Measurements from ENCODE around the gene ANKRD13A.
"Not testable (repeated sequence)": the region's sequence is repeated elsewhere in the genome, so short reads cannot be mapped to it uniquely, and the experiment has no call there.

Gene ANKRD13A

DNA sequence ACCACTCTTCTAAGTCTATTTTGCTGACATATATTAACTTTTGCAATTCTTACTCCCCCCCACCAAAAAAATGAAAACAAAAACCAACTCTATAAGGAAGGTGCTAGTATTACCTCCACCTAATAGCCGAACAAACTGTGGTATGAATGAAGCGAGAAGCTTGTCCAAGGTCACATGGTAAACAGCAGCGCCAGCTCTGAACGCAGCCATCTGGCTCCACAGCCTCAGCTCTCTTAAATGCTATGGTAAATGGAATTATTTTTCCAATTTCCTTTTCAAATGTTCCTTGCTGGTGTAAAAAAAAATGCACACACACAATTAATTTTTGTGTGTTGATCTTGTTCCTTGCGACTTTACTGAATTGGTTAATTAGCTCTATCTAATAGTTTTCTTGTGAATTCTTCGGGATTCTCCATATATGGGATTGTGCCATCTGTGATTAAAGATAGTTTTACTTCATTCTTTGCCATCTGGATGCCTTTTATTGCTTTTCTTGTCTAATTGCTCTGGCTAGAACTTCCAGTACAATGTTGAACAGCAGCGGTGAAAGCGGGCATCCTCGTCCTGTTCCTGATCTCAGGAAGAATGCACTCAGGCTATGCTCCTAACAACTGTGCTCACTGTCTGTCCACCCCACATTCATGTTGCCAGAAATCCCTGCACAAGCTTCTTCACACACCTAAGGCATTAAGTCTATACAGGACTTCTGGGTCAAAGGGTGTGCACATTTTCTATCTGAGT, 59.8 kb downstream of the ANKRD13A start:
- DNase-seq (ENCODE audit: low spot score): no peak
- TF ChIP-seq, protein P1, sequence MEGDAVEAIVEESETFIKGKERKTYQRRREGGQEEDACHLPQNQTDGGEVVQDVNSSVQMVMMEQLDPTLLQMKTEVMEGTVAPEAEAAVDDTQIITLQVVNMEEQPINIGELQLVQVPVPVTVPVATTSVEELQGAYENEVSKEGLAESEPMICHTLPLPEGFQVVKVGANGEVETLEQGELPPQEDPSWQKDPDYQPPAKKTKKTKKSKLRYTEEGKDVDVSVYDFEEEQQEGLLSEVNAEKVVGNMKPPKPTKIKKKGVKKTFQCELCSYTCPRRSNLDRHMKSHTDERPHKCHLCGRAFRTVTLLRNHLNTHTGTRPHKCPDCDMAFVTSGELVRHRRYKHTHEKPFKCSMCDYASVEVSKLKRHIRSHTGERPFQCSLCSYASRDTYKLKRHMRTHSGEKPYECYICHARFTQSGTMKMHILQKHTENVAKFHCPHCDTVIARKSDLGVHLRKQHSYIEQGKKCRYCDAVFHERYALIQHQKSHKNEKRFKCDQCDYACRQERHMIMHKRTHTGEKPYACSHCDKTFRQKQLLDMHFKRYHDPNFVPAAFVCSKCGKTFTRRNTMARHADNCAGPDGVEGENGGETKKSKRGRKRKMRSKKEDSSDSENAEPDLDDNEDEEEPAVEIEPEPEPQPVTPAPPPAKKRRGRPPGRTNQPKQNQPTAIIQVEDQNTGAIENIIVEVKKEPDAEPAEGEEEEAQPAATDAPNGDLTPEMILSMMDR (IDR thresholded peaks at IDR 0.05; ENCODE audit: extremely low read depth, missing control alignments): no peak

- DNase-seq (ENCODE audit: low spot score): no peak
- TF ChIP-seq, protein P1 (IDR thresholded peaks at IDR 0.05; ENCODE audit: extremely low read depth, missing control alignments): no peak
These were observed 60.4 kb downstream of the ANKRD13A start for GRCh38 chr12:110059651-110060000.

GRCh38 chr12:110062241-110062640, 63.0 kb downstream of the ANKRD13A start:
- no peak for DNase-seq (ENCODE audit: low spot score)
- TF ChIP-seq, protein P1 (IDR thresholded peaks at IDR 0.05; ENCODE audit: extremely low read depth, missing control alignments): no peak

GRCh38 chr12:110065540-110065939, 66.3 kb downstream of the ANKRD13A start:
- TF ChIP-seq, protein P1 (IDR thresholded peaks at IDR 0.05; ENCODE audit: extremely low read depth, missing control alignments): no peak

GRCh38 chr12:110067531-110067930, 68.3 kb downstream of the ANKRD13A start:
- DNase-seq (ENCODE audit: low spot score): no peak

More at GRCh38 chr12:110065540-110065939, 66.3 kb downstream of the ANKRD13A start:
- DNase-seq (ENCODE audit: low spot score): no peak

DNA sequence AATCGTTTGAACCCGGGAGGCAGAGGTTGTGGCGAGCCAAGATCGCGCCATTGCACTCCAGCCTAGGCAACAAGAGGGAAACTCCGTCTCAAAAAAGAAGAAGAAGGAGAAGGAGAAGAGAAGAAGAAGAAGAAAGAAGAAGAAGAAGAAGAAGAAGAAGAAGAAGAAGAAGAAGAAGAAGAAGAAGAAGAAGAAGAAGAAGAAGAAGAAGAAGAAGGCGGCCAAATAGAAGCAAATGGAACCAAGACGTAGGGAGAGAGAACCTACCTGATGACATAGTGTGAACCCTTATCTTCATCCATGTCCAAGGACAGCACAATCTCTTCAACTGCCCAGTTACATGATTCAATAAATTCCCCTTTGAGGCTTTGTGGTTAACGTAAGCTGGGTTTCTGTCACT, 68.9 kb downstream of the ANKRD13A start:
- DNase-seq (ENCODE audit: low spot score): not testable (repeated sequence)

More at GRCh38 chr12:110067531-110067930, 68.3 kb downstream of the ANKRD13A start:
- TF ChIP-seq, protein P1 (IDR thresholded peaks at IDR 0.05; ENCODE audit: extremely low read depth, missing control alignments): no peak

DNA sequence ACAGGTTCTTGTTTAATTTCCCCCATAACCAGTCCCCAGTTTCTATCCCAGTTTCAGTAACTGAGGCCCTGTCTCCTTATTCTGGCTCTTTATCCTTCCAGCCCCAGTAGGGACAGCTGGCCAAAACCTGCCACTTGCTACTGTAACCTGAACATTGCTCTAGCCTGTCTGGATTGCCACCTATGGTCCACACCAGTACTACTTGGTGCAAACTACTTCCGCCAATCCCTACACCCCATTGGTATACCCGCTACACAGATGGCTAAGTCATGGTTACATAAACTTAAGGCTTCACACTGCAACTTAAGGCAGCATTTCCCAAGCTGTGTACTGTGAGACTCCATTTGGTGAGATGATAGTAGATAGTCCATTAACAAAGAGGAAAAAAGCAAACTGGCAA, 69.4 kb downstream of the ANKRD13A start:
- TF ChIP-seq, protein P1 (IDR thresholded peaks at IDR 0.05; ENCODE audit: extremely low read depth, missing control alignments): no peak
- DNase-seq (ENCODE audit: low spot score): no peak

DNA sequence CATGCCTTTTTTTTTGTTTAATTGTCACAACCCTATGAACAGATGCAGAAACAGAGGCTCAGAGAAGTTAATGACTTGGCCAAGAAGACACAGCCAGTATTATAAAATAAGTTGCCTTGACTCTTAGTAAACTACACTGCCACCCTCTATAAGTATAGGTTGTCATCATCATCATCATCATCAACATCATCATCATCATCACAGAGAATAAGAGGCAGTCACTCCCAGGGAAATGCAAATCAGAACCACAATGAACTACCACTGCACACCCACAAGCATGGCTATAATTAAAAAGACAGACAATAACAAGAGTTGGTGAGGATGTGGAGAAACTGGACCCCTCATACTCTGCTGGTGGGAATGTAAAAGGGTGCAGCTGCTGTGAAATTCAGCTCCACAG, 72.3 kb downstream of the ANKRD13A start:
- TF ChIP-seq, protein P1 (IDR thresholded peaks at IDR 0.05; ENCODE audit: extremely low read depth, missing control alignments): no peak
- no peak for DNase-seq (ENCODE audit: low spot score)
